DMS153 (cell line): ENCODE results near the gene CORO2B.

Experiments used
- DNase-seq: peaks from one replicate; lab custom pipeline; 2025; lab: John Stamatoyannopoulos, UW

CORO2B gene

GRCh38 chr15:68592054-68592453 lies 13.3 kb downstream of the CORO2B start:
- DNase-seq, result no peak

GRCh38 chr15:68592544-68592943 lies 13.8 kb downstream of the CORO2B start:
- no peak for DNase-seq

- no peak for DNase-seq
Measured at GRCh38 chr15:68593341-68593740, 14.5 kb downstream of the CORO2B start.

- no peak for DNase-seq
Measured at GRCh38 chr15:68593828-68594532, 15.2 kb downstream of the CORO2B start.

GRCh38 chr15:68594533-68595259 lies 15.9 kb downstream of the CORO2B start:
- no peak for DNase-seq

GRCh38 chr15:68595260-68595564 lies 16.4 kb downstream of the CORO2B start:
- DNase-seq, result no peak

- DNase-seq, result no peak
Measured at GRCh38 chr15:68595761-68596160, 17.0 kb downstream of the CORO2B start.

GRCh38 chr15:68596691-68597090 lies 17.9 kb downstream of the CORO2B start:
- DNase-seq, result no peak

GRCh38 chr15:68597581-68597980 lies 18.8 kb downstream of the CORO2B start:
- DNase-seq, result no peak

- no peak for DNase-seq
Measured at GRCh38 chr15:68598171-68599152, 19.7 kb downstream of the CORO2B start.

GRCh38 chr15:68599153-68599545 lies 20.4 kb downstream of the CORO2B start:
- no peak for DNase-seq

- no peak for DNase-seq
Measured at GRCh38 chr15:68599560-68600071, 20.8 kb downstream of the CORO2B start.

- DNase-seq, result no peak
Measured at GRCh38 chr15:68601206-68602197, 22.7 kb downstream of the CORO2B start.

GRCh38 chr15:68602459-68603215 lies 23.8 kb downstream of the CORO2B start:
- no peak for DNase-seq

- DNase-seq, result no peak
Measured at GRCh38 chr15:68603216-68603595, 24.4 kb downstream of the CORO2B start.

GRCh38 chr15:68603951-68604350 lies 25.2 kb downstream of the CORO2B start:
- no peak for DNase-seq

- DNase-seq, result peak; percentile 27
Measured at GRCh38 chr15:68604840-68605478, 26.2 kb downstream of the CORO2B start.

- DNase-seq, result no peak
Measured at GRCh38 chr15:68606375-68606774, 27.6 kb downstream of the CORO2B start.

- no peak for DNase-seq
Measured at GRCh38 chr15:68608206-68608843, 29.5 kb downstream of the CORO2B start.
